PFSK-1 (cell line): Measurements from ENCODE around the gene LMNTD2.

Source experiments
- FOXP2 ChIP-seq: optimal IDR thresholded peaks from 2 replicates; pipeline ENCODE3; 2011; ENCODE audit warnings: borderline replicate concordance, control low read depth, inconsistent platforms; ENCODE audit not compliant: insufficient read depth; ENCODE audit errors: extremely low read length, extremely low read depth
- POLR2AphosphoS5 ChIP-seq: IDR thresholded peaks from 2 replicates; pipeline ENCODE4 v1.6.1; 2012; ENCODE audit warnings: low read depth, mild to moderate bottlenecking, control low read depth, low read length, moderate library complexity
- SIN3A ChIP-seq: IDR thresholded peaks from 2 replicates; pipeline ENCODE4 v1.6.1; 2012; ENCODE audit warnings: mild to moderate bottlenecking, low read length, moderate library complexity, borderline replicate concordance; ENCODE audit not compliant: insufficient read depth
- TAF1 ChIP-seq: IDR thresholded peaks from 2 replicates; pipeline ENCODE4 v1.6.1; 2012; ENCODE audit warnings: low read length, control low read depth, borderline replicate concordance; ENCODE audit not compliant: insufficient read depth
- TF ChIP-seq, protein P1 (sequence below), 2 experiments: IDR thresholded peaks; 2 replicates each; pipeline versions ENCODE4 v1.6.1 to v1.8.0; 2011 to 2012; ENCODE audit warnings: low read depth in 2 of 2, low read length in 2 of 2, control low read depth in 1 of 2, inconsistent platforms in 1 of 2, mild to moderate bottlenecking in 1 of 2, moderate library complexity in 1 of 2; ENCODE audit not compliant: insufficient read depth in 1 of 2

The LMNTD2 gene

DNA sequence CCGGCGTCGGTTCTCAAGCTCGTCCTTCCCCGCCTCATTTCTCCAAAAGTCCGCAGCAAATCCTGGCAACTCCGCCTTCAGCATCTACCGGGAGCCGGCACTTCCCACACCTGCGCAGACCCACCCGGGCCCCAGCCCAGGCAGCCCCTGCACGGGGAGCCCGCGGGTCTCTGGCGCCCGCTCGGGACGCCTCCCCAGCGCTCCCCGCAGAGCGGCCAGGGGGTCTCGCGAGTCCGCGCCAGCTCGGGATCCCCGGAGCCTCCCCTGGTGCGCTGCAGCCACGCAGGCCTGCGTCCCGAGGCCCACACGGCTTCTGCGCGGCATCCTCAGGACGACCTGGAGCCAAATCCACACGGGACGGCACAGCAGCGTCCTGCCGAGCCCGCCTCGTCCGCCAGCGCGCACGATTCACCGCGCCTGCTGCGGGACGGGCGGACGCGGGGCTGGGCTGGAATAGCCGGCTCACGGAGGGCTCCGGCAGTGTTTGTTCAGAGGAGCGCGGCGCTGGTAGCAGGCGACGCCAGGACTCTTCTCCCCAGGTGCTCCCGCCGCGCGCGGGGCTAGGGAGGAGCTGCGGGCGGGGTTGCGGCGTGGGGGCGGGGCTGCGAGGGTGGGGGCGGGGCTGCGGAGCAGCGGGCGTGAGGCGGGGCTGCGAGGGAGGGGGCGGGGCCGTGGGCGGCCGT lies 14.9 kb upstream of the LMNTD2 start:
- TF ChIP-seq SIN3A, result no peak
- TF ChIP-seq, protein P1, sequence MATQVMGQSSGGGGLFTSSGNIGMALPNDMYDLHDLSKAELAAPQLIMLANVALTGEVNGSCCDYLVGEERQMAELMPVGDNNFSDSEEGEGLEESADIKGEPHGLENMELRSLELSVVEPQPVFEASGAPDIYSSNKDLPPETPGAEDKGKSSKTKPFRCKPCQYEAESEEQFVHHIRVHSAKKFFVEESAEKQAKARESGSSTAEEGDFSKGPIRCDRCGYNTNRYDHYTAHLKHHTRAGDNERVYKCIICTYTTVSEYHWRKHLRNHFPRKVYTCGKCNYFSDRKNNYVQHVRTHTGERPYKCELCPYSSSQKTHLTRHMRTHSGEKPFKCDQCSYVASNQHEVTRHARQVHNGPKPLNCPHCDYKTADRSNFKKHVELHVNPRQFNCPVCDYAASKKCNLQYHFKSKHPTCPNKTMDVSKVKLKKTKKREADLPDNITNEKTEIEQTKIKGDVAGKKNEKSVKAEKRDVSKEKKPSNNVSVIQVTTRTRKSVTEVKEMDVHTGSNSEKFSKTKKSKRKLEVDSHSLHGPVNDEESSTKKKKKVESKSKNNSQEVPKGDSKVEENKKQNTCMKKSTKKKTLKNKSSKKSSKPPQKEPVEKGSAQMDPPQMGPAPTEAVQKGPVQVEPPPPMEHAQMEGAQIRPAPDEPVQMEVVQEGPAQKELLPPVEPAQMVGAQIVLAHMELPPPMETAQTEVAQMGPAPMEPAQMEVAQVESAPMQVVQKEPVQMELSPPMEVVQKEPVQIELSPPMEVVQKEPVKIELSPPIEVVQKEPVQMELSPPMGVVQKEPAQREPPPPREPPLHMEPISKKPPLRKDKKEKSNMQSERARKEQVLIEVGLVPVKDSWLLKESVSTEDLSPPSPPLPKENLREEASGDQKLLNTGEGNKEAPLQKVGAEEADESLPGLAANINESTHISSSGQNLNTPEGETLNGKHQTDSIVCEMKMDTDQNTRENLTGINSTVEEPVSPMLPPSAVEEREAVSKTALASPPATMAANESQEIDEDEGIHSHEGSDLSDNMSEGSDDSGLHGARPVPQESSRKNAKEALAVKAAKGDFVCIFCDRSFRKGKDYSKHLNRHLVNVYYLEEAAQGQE (IDR thresholded peaks at IDR 0.05; ENCODE audit: insufficient read depth in 1 of 2, low read depth in 2 of 2, low read length in 2 of 2), result no peak
- no peak for TF ChIP-seq POLR2AphosphoS5
- no peak for TF ChIP-seq TAF1
- peak; percentile 28 for TF ChIP-seq FOXP2

DNA sequence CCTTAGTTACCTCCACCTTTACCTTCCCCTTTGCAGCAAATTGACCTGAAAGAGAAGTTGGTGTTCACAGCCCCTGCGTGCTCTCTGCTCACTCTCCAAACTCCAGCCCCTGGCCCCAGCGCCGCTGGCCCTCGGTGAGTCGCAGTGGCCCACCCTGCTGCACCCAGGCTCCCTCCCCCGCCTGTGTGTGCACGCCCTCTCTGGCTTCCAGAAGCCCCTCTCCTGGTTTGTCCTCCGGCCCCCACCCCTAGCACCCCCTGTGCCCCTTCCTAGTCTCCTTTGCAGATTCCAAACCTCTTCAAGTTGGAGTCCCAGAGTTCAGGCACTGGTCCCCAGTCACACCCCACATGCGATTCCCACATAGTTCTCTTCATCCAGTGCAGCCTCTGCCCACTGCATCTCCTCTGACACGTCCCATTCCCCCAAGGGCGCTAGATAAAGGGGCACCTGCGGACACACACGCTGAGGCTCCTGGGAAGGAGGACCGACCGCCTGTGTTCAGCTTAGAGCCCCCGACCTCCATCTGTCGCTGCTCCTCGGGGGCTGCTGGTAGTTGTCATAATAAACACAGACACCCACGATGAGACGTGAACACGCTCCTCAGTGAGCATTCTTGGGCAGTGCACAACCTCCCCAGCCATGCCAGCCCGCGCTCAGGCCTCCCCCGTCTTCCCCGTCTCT lies 14.2 kb upstream of the LMNTD2 start:
- TF ChIP-seq FOXP2 (no peak), TAF1 (no peak), POLR2AphosphoS5 (no peak), SIN3A (no peak)
- TF ChIP-seq, protein P1 (IDR thresholded peaks at IDR 0.05; ENCODE audit: insufficient read depth in 1 of 2, low read depth in 2 of 2, low read length in 2 of 2), result no peak

DNA sequence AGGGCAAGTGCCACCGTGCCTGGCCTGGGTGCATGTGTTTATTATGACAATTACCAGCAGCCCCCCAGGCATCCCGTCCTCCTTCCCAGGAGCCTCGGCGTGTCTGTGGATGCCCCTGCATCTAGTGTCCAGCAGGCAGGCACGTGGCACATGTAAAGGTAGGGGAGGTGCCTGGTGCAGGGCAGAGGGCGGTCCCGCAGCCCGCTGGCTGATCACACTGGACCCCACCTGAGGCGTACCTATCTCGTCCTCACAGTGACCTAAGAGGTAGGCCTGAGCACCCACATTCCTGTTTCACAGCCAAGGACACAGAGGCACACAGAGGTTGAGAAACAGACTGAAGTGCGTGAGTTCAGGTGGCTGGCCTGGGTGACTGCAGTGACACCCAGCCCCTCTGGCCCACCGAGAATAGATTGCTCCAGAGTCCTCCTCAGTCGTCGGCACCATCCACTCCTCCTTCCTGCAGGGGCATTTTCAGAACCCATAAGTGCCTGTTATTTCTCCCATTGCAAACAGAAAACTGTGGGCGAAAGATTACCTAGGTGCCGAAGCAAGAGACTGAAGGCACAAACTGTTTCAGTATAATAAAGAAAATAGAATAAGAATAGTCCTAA lies 12.7 kb upstream of the LMNTD2 start:
- TF ChIP-seq, protein P1 (IDR thresholded peaks at IDR 0.05; ENCODE audit: insufficient read depth in 1 of 2, low read depth in 2 of 2, low read length in 2 of 2), result no peak
- no peak for TF ChIP-seq POLR2AphosphoS5
- TF ChIP-seq FOXP2, result no peak
- no peak for TF ChIP-seq SIN3A
- no peak for TF ChIP-seq TAF1

DNA sequence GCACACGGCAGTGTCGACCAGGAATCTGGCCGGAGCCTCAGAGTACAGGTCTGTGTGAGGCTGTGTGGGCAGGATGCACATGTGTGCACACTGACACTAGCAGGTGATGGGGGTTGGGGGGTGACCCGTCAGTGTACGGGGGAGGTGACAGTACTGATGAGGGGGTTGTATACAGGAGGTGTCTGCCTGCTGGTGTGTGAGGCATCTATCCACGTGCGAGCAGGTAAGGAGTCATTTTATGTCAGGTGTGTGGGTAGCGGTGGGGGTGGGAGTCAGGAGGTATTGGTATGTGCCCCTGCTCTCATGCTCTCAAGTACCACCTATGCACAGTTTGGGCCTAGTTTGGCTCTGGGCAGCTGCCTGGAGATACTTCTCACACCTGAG lies 11.3 kb upstream of the LMNTD2 start:
- TF ChIP-seq POLR2AphosphoS5 (no peak), SIN3A (no peak), FOXP2 (no peak), TAF1 (no peak)
- TF ChIP-seq, protein P1 (IDR thresholded peaks at IDR 0.05; ENCODE audit: insufficient read depth in 1 of 2, low read depth in 2 of 2, low read length in 2 of 2), result no peak
